ENCODE data around the gene EOGT.

The EOGT gene

GRCh38 chr3:68953816-68954444 lies 59.6 kb downstream of the EOGT start:
- in situ Hi-C loops (cut with MboI; ENCODE audit: low pct_unique_long_range_greater_than_20kb, low sequenced_read_pairs, unreplicated experiment): no loop called here
- no peak for TF ChIP-seq CTCF (IDR thresholded peaks at IDR 0.05; ENCODE audit: extremely low read depth, insufficient read depth, missing control alignments)
- no peak for DNase-seq (ENCODE audit: low spot score)

DNA sequence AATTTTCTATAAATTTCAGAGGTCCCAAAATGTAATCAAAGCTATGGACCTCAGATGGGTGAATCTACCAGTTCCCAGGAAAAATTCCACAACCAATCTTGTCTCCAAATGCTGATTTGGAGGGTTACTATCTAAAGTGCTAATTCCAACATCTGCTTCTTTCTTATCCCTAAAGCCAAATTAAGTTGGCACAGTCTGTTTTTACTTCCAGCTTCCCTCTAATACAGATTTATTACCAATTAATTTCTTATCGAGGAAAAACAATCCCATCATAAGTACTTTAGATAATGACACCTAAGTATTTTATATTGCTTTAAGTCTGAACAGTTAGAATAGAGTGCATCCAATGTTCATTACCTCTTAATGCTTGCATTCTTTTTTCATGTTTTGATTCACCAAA lies 68.3 kb downstream of the EOGT start:
- TF ChIP-seq CTCF (IDR thresholded peaks at IDR 0.05; ENCODE audit: extremely low read depth, insufficient read depth, missing control alignments): no peak
- in situ Hi-C loops (cut with MboI; ENCODE audit: low pct_unique_long_range_greater_than_20kb, low sequenced_read_pairs, unreplicated experiment): no loop called here

DNA sequence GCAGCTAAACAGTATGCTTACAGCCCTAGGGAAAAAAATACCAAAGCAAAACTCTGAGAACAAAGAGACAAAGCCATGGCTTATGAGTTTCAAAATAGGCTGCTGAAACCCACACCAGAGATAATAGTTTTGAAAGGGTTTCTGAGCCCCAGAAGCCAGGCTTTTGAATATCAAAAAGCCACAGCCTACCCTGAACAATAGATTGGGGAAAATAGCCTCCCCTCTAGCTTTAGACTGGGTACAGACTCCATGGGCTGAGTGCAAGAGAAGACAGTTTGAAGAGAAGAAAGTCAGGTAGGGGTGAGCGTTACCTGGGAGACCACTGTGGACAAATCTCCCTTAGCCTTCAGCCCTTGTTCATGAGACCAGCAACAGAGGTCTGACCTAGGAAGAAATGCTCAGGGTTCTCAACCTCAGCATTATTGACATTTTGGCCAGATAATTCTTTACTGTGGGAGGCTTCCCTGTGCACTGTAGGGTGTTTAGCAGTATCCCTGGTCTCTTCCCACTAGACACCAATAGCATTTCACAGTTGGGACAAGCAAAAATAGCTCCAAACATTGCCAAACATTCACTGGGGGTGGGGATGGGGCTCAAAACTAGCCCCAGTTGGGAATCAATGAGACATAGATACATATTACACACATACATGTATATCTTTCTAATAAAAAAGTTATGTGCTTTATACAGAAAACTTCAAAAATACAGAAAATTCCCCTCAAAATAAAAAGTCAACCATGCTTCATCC lies 69.6 kb downstream of the EOGT start:
- DNase-seq (ENCODE audit: low spot score): no peak

More for the DNA sequence above, 68.3 kb downstream of the EOGT start:
- DNase-seq (ENCODE audit: low spot score): no peak

GRCh38 chr3:68941055-68941454 lies 72.4 kb downstream of the EOGT start:
- in situ Hi-C loops (cut with MboI; ENCODE audit: low pct_unique_long_range_greater_than_20kb, low sequenced_read_pairs, unreplicated experiment): no loop called here
- no peak for TF ChIP-seq CTCF (IDR thresholded peaks at IDR 0.05; ENCODE audit: extremely low read depth, insufficient read depth, missing control alignments)
- DNase-seq (ENCODE audit: low spot score): no peak

More for the DNA sequence above, 69.6 kb downstream of the EOGT start:
- in situ Hi-C loops (cut with MboI; ENCODE audit: low pct_unique_long_range_greater_than_20kb, low sequenced_read_pairs, unreplicated experiment): no loop called here
- no peak for TF ChIP-seq CTCF (IDR thresholded peaks at IDR 0.05; ENCODE audit: extremely low read depth, insufficient read depth, missing control alignments)

GRCh38 chr3:68936856-68937255 lies 76.6 kb downstream of the EOGT start:
- in situ Hi-C loops (cut with MboI; ENCODE audit: low pct_unique_long_range_greater_than_20kb, low sequenced_read_pairs, unreplicated experiment): no loop called here
- DNase-seq (ENCODE audit: low spot score): no peak
- no peak for TF ChIP-seq CTCF (IDR thresholded peaks at IDR 0.05; ENCODE audit: extremely low read depth, insufficient read depth, missing control alignments)

DNA sequence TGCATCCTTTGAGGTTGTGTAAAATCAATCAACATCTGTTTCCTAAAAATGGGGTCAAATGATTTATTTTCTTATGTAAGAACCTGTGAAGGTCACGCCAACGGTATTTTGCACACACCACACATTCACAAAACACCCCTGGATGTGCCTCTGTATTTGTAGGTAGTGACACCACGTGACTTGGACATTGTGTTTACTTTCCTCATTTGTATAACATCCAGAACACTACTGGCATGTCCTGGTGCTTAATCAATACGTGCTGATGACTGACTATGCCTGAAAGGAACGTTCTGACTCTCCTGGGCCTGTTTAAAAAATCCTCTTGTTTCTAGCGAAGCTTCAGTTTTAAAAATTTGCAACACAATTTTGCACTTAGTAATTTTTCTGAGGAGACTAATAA lies 77.7 kb downstream of the EOGT start:
- TF ChIP-seq CTCF (IDR thresholded peaks at IDR 0.05; ENCODE audit: extremely low read depth, insufficient read depth, missing control alignments): no peak
- in situ Hi-C loops (cut with MboI; ENCODE audit: low pct_unique_long_range_greater_than_20kb, low sequenced_read_pairs, unreplicated experiment): no loop called here
- no peak for DNase-seq (ENCODE audit: low spot score)

All from GM13977 (cell line).